GM21447 (cell line): Measurements from ENCODE around the gene DEK.

Experiments used
- ATAC-seq: cut with Tn5 transposase; IDR thresholded peaks from one replicate; pipeline ENCODE4 v1.9.1; 2021; ENCODE audit not compliant: unreplicated experiment

Gene DEK

DNA sequence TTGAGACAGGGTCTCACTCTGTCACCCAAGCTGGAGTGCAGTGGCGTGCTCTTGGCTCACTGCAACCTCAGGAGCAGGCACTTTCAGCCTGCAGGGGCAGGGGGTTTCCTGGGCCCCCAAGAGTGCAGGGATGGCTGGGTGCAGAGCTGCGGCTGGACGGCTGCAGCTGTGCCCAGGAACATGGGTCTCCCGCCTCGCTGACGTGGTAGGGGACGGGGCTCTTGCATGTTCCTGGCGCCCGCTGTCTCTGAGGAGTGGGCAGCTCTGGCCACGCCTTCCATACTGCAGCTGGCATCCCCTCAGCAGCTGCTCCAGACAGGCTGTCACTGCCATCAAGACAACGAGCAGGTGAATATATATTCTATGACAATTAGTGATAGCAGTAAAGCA is 2.2 kb upstream of the DEK start:
- no peak for ATAC-seq

DNA sequence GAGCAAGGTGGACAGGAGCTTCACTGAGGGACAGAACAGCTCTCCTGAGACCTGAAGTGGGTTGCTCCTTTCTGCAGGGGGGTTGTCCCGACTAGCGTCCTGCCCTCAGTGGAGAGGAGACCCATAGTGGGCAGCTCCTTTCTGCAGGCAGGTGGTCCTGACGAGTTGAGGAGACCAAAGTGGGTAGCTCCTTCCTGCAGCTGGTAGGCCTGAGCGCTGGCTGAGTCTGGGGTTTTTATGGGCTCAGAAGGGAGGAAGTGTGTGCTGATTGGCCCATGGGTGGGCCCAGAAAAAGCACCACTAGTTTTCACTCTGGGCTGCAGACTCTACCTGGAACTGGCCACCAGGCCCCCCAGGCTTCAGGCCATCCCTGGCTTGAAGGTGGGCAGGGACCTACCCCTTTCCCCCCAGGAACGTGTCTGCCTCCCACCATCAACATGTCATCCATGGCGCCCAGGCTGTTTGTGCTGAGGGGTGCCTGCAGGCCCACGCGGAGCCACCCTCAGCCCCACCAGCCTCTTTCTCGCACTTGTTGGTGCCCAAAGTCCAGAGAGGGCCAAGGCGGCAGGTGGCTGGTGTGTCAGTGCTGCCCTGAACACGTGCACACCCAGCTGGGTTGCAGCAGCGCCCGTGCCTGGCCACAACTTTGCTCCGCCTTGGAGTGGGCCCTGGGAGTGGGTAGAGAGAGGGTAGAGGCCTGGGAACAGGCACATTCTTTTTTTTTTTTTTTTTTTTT is 1.6 kb upstream of the DEK start:
- ATAC-seq: no peak

DNA sequence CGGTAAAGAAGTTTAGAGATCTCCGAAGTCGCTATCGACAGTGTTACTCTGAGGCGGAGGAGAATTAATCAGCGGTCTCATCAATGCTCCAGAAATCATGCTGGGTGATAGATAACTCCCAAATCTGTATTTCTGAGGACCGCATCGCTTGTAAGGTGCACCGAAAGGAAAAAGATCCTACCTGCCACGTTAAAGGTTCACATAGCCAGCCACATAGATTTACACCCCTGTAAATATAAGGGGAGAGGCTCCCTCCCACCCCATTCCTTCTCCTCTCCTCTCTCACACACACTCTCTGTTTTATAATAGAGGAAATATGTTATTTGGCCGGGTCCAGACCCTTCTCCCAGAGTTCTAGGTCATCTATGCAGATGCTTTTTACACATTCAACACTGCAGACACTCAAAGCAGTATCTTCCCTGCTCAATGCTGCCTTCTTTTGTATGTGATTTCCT is 620 bp upstream of the DEK start:
- ATAC-seq: no peak

DNA sequence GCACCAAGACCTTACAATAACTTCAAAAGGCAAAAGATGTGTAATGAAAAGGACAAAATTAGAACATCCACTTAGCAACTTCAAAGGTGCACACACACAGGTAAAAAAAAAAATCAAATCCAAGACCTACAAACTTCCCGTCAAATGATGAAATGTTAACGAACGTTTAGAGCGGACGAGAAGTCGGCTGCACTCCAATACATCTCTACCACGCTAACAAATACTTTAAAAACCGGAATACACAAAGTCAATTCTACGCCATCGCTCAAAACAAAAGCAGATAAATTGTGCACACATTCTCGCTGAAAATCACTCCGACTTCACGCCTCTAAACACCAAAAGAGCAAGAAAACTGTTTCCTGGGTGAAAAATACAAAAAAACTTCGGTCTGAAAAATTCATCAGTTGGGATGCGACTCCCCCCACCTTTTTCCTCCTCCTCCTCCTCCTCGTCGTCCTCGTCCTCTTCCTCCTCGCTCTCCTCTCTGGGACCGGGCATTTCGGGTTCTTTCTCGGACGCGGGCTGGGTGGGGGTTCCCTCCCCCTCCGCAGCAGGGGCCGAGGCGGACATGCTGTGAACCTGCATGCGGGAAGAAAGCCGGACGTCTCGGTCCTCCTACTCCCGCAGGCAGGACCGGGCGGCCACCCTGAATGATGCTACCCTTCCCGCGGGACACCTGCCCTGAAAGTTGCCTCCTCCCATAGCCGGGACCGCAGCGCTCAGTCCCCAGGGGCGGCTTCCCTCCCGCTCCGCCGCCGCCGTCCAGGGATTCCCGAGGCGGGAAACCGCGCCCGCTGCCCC is 712 bp downstream of the DEK start:
- ATAC-seq: peak; percentile 3

DNA sequence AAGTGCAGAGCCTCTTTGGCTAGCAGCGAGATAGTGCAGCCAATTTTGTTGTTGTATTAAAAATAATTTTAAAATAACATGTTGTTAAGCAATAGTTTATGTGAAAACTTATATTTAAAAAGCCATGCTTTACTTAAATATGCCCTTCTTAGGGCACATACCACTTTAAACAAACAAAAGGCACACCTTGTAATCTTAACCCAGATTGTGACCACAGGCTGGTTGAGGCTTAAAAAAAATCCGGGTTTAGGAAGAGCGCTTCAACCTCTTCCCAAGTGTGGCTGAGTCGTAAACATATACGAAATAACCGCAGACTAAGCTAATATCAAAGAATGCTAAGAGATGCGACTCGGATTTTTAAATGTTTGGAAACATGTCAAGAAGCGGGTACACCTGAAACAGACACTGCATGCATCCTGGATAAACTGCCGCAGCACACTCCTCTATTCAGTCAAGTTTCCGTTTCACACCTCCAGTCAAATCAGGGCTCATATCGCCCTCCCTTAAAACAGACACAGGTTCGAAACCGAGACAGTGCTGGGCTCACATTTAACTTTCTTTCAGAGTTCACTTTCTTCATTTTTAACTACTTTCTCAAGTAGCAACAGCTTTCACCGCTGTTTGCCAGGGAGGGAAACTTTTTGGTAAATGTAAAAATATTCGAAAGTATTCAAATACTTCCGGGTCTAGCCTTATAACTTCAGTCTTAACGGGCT is 1.5 kb downstream of the DEK start:
- peak; percentile 60 for ATAC-seq

DNA sequence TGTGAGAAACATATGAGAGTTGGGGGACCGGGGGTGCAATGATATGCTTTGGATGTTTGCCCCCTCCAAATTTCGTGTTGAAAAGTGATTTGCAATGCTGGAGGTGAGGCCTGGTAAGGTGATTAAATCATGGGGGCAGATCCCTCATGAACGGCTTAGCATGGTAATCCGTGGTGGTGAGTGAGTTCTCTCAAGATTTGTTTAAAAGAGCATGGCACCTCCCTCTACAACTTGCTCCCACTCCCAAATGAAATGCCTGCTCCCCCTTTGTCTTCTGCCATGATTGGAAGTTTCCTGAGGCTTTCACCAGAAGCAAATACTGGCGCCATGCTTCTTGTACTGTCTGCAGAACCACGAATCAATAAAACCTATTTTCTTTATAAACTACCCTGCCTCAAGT is 2.5 kb downstream of the DEK start:
- no peak for ATAC-seq

DNA sequence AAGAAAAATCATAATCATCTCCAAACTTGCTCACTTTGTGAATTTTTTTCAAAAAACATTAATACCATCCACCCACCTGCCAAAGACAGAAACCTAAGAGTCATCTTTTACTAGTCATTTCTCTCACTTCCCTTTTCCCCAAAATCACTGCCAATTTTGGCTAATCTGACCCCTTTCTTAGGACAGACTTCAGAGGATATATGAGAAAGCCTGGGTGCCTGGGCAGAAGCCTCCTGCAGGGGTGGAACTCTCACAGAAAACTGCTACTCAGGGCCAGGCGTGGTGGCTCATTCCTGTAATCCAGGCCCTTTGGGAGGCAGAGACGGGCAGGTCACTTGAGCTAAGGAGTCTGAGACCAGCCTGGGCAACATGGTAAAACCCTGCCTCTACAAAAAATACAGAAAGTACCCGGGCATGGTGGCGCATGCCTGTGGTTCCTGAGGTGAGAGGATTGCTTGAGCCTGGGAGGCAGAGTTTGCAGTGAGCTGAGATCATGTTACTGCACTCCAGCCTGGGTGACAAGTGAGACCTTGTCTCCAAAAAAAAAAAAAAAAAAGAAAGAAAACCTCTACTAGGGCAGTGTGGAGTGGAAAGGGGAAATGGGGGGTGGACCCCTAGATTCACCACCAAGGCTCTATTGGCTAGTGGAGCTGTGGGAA is 3.8 kb downstream of the DEK start:
- peak; percentile 33 for ATAC-seq

DNA sequence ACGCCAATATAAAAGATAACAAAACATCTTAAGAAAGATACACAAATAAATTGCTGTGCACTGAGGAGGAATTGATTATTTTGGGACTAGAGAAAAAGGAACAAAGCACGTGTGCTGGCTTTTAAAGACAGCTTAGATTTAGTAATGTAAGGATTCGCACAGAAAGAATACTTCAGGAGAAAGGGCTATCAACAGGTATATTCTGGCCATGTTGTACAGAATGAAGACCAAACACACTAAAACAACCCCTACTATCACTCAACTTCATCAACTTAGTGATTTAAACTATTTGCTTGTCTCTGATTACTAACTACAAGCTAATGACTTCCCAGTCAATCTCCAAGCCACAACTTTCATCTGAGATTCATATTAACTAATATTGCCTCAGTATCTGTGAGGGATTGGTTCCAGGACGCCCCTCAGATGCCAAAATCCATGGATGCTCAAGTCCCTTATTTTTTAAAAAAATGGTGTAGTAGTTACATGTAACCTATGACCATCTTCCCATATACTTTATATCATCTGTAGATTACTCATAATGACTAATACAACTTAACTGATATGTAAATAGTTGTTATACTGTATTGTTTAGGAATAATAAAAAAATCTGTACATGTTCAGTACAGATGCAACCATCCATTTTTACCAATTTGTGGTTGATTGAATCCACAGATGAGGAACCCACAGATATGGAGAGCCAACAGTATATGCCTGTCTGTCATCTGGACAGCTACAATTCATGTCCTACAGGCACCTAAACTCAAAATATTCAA is 4.5 kb downstream of the DEK start:
- ATAC-seq: no peak

DNA sequence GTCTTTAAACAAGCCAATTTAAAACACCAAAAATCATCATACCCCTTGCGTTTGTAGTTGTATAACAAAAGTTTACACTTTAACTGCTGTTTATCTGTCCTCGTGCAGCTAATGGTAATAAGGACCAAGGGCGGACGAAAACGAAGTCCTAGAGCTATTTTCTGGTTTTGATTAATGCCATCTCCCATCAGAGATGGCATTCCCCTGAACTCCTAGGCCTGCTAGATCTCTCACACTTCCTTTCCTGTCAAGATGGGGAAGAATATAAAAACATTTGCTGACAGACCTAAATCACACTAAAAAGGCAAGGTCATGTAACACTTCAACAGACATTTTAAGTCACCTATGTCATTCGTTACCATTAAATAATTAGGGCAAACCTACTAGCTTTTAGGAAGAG is 9.5 kb downstream of the DEK start:
- no peak for ATAC-seq

DNA sequence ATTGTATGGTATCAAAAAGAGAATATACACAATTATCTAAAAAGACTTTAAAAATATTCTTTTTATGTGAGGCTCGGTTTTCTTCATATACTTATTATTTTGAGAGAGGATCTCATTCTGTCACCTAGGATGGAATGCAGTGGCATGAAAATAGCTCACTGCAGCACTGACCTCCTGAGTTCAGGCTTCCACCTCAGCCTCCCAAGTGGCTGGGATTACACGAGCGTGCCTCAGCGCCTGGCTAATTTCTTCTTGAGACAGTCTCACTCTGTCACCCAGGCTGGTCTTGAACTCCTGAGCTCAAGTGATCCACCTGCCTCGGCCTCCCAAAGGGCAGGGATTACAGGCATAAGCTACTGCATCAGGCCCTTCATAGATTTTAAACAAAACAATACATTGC is 10.7 kb downstream of the DEK start:
- no peak for ATAC-seq

DNA sequence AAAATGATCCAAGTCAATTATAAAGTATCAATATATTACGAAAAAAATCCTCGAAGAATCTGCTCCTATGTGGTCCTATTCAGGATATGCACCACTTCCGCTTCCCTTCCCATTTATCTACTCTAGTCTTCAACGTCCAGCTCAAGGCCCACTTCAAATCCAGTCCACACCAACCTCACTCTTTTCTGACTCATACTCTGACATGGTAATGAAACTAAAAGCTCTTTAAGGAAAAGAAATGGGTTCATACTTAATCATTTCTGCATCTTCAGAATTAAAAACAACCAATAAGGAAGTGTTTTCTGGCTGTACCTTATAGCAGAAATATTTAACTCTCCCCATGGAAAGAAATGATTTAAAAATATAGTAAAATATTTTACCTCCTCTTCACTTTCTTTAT is 15.1 kb downstream of the DEK start:
- no peak for ATAC-seq

DNA sequence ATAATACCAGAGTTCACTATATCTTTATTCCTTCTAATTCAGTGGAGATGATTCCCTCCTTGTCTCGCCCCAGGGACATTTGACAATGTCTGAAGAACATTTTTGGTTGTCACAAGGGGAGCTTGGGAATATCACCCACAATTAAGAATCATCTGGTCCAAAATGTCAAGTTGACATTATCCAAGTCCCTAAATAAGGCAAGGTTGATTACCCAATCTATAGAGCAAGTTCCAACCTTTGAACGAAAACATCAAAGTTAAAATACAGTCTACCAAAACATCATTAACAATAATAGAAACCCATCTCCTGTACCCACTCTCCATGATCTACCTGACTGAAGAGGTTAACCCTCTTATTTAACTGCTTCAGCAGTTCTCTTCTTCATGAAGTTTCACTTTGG is 15.6 kb downstream of the DEK start:
- no peak for ATAC-seq

DNA sequence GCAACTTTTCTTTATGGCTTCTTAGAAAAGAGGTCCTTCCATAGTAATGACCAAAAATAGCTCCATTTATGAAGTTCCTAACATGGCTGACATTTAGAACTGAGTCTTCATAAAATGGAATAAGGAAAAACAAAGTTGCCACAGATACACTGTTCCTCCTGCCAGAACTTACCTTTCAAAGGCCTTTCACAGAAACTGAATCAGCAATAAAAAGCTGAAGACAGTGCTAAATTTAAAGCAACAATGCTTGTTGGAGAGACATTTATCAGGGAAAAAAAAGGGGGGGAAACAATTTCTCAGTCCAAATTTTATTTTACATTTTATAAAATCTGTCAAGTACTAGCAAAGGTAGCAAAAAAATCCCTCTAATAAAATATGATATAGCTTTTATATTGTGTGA is 17.3 kb downstream of the DEK start:
- ATAC-seq: no peak

DNA sequence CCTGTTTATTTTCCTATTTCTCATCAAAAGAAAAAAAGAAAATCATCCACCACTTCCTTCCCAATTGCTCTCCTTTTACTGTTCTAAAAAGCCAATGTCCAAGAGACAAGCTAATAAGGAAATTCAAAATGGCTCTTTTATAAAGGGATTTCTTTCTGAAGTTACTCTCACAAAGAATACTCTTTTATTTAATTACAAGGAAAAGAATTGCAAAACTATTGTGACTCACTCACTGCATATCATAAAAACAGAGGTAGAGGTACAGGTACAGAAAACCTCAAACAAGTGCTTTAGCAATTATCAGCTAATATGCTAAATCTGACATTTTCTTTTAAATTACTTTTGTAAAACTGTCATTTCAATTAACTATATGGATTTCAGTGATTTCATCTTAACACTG is 18.1 kb downstream of the DEK start:
- ATAC-seq: no peak

DNA sequence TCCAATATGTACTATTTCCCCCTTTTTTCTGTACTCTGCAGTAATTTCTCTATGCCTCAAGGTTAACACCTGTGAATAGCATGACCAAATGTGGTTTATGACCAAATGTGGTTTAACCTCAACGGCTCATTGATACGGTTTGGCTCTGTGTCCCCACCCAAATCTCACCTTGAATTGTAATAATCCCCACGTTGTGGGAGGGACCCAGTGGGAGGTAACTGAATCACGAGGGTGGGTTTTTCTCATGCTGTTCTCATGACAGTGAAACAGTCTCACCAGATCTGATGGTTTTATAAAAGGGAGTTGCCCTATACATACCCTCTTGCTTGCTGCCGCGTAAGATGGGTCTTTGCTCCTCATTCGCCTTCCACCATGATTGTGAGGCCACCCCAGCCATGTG is 18.7 kb downstream of the DEK start:
- ATAC-seq: peak; percentile 45

DNA sequence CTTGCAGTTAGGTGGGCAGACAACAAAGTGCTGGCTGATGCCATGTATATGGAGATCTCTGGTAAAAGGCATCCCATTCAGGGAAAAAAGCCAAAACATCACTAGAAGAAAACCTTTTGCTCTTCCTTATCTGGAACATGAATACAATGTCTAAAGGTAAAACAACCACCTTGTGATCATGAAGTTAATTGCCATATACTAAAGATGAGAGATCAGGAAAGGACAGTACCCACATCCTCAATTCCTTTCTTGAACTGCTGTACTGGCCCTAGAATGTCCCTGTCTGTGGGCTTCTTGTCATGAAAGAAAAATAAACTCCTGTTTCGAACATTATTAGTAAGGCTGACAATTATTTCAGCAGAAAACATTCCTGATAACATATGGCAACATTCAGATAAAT is 19.3 kb downstream of the DEK start:
- ATAC-seq: no peak

DNA sequence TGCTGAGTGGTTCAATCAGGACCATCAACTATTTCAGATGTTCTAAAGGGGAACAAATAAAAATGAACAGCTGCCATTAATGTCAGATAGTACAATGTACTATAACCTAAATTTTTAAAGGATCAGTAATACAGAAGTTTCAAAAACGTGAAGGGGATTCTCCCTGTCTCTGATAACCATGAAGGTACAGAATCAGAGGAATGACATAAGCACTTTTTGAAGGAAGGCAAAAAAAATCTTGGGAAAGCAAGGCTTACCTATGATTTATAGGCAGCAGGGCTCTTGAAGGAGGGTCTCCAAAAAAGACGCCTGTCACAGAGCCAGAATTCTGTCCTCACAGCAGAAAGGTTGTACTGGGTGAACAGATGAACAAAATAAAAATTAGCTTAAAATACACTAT is 20.1 kb downstream of the DEK start:
- no peak for ATAC-seq

DNA sequence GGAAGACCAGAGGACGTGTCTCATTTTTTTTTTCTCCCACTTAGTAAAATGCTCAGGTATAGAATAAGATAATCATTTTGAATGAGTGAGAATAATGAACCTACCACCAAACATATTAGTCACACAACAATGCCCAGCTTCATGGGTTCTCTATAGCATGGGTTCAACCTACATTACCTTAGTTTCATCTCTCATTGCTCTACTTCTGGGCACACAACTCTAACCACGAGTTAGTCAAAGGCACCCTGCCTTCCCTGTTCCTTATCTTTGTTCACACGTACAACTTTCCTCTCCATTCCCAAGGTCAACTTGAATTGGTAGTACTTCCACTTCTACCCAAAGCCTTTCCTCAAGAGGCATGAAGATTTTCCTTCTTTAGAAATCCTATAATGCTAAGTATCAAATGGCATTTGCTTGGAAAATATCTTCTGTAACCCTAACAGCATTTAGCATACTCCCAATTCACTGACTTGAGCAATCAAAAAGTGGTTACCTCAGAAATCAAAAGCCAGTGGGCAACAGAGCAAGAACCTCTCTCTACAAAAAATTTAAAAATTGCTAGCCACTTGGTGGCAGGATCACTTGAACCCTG is 20.9 kb downstream of the DEK start:
- peak; percentile 48 for ATAC-seq

DNA sequence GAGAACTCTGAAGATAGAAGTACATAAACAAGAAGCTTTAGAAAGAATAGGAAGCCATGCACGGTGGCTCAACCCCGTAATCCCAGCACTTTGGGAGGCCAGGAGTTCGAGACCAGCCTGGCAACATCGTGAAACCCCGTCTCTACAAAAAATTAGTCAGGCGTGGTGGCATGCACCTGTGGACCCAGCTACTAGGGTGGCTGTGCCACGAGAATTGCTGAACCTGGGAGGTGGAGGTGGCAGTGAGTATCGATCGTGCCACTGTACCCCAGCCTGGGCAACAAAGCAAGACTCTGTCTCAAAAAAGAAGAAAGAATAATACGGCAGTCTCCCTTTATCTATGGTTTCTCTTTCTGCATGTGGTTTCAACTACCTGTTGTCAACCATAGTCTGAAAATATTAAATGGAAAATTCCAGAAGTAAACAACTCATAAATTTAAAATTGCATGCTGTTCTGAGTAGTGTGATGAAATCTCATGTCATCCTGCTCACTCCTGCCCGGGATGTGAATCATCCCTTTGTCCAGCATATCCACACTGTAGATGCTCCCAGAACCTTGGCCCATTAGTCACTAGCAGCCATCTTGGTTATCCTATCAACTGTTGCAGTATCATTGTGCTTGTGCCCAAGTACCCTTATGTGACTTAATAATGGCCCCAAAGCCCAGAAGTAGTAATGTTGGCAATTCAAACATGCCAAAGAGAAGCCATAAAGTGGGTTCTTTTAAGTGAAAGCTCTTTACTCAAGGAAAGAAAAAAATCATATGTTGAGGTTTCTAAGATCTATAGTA is 22.1 kb downstream of the DEK start:
- ATAC-seq: no peak
